Esophagus squamous epithelium (tissue), 5 donors: ENCODE results near the gene PEAK1. TPM values are rescaled to one million over a fixed set of nuclear protein-coding genes. Genes with fewer than 3 reads are reported as not detected.

Experiments
- DNase-seq: peaks from one replicate; lab custom pipeline; 2025; lab: John Stamatoyannopoulos, UW
- H3K27ac ChIP-seq, 4 donors: fragments of 200-600 bp; sonication (generic); one replicate each; pipeline ENCODE4 v1.5.1; 2016 to 2019; ENCODE audit warnings: mild to moderate bottlenecking in 1 of 4
- H3K27me3 ChIP-seq, 4 donors: fragments of 200-600 bp; sonication (generic); 1 replicate in 3 of 4; 2 replicates in 1 of 4; pipeline versions ENCODE4 v1.5.1 to v1.6.0; 2017 to 2021; ENCODE audit warnings: antibody characterized with exemption in 1 of 4
- H3K36me3 ChIP-seq, 3 donors: fragments of 200-600 bp; sonication (generic); one replicate each; pipeline ENCODE4 v1.5.1; 2016 to 2019
- H3K4me1 ChIP-seq, 3 donors: fragments of 200-600 bp; sonication (generic); one replicate each; pipeline ENCODE4 v1.5.1; 2017 to 2019
- H3K4me3 ChIP-seq, 4 donors: fragments of 200-600 bp; sonication (generic); 1 replicate in 3 of 4; 2 replicates in 1 of 4; pipeline ENCODE4 v1.5.1; 2016 to 2019; ENCODE audit warnings: mild to moderate bottlenecking in 2 of 4, moderate library complexity in 1 of 4
- H3K9me3 ChIP-seq, 3 donors: fragments of 200-600 bp; sonication (generic); one replicate each; pipeline ENCODE4 v1.5.1; 2016 to 2019
- POLR2A ChIP-seq, 4 donors: fragments of 450-650 bp; IDR thresholded peaks; one replicate each; pipeline ENCODE4 v1.6.1; 2017; ENCODE audit warnings: antibody characterized with exemption in 4 of 4, mild to moderate bottlenecking in 4 of 4, moderate library complexity in 3 of 4
- WGBS, 2 donors: methylation state at CpG; one replicate each; pipeline ENCODE4 v1.1.5; 2018; 5-methylcytosine and 5-hydroxymethylcytosine counted together
- intact Hi-C: fragments of 100-400 bp; cut with DNase I; formaldehyde crosslinking; loops from one replicate; pipeline ENCODE4 v1.15.0; 2022
- total RNA-seq, 4 donors: library from RNA; depleted of rRNA; stranded (reverse); fragments of >200 nt; gene quantifications; one replicate each; pipeline ENCODE4 v1.1.0, GENCODE V29; 2016
- TF ChIP-seq, protein P1 (sequence below), 6 experiments: fragments of 450-650 bp in 4 of 6; fragments of 200-600 bp in 2 of 6; sonication (generic) in 2 of 6; IDR thresholded peaks; one replicate each; pipeline ENCODE4 v1.5.1; 2016 to 2019; ENCODE audit warnings: antibody characterized with exemption in 6 of 6, mild to moderate bottlenecking in 4 of 6, moderate library complexity in 4 of 6
- donor health status: DM: yes; HTN: yes; CAD: no.

Gene PEAK1
- total RNA-seq, 4 donors from 2014 or later, result 8.6 to 47.3 (median 14.0) TPM

DNA sequence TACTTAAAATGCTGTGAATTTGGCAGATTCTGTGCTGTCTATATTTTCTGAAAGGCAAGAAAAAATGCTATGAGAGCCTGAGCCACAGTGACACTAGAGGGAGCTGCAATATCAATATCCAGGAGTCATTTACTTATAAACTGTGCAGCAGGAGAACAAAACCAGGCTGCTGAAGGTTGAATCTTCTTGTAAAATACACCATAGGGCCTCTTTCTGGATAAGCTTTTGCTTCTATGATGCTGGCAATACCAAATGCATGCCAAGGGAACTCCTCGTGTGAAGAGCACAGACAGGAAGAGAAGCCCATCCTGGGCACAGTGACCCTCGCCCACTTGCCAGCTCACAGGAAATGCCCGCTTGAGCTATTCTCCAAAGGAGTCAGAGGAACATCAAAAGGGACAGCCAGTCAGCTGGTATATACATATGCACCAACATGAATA, 301.0 kb downstream of the PEAK1 start:
- Histone ChIP-seq H3K27me3 (no peaks in the 10 kb centered on the region), H3K4me1 (peaks cover 0 to 10% (median 0%) of the 10 kb centered on the region in 3 donors), H3K4me3 (no peak overlapping the region), H3K36me3 (peaks cover 0 to 11% (median 10%) of the 10 kb centered on the region in 3 donors), H3K27ac (no peak overlapping the region), H3K9me3 (no peaks in the 10 kb centered on the region)
- DNase-seq, result no peak
- intact Hi-C loops, result loop anchor here (10.0 kb wide), 1 partner anchor 386 kb away; no protein-coding TSS in a partner anchor
- WGBS, 2 donors, result 41 to 56% methylated on average over 3 of the region's 3 CpGs
- TF ChIP-seq, protein P1, sequence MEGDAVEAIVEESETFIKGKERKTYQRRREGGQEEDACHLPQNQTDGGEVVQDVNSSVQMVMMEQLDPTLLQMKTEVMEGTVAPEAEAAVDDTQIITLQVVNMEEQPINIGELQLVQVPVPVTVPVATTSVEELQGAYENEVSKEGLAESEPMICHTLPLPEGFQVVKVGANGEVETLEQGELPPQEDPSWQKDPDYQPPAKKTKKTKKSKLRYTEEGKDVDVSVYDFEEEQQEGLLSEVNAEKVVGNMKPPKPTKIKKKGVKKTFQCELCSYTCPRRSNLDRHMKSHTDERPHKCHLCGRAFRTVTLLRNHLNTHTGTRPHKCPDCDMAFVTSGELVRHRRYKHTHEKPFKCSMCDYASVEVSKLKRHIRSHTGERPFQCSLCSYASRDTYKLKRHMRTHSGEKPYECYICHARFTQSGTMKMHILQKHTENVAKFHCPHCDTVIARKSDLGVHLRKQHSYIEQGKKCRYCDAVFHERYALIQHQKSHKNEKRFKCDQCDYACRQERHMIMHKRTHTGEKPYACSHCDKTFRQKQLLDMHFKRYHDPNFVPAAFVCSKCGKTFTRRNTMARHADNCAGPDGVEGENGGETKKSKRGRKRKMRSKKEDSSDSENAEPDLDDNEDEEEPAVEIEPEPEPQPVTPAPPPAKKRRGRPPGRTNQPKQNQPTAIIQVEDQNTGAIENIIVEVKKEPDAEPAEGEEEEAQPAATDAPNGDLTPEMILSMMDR (IDR thresholded peaks at IDR 0.05), result peak; percentile 50 to 74 (median 62)
- TF ChIP-seq POLR2A (IDR thresholded peaks at IDR 0.05), result no peak

DNA sequence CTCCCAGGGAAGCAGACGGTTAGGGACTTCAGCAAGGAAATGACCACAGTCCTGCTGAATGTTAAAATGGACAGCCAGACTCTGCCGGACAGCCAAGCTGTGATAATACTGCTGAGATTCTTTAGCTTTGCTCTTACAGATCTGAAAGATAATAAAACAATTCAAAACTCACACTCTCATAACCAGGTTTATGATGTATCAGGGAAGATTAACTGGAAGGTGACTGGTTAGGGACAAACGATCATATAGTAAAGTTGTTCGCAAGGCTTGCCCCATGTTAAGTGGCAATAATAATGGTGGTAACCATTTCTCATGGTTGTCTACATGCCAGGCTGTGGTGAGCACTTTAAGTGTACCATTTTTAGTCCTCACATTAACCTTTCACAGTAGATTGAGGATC, 304.7 kb downstream of the PEAK1 start:
- no peak for DNase-seq
- Histone ChIP-seq H3K27ac (no peak overlapping the region), H3K9me3 (no peaks in the 10 kb centered on the region), H3K4me3 (no peak overlapping the region), H3K27me3 (no peaks in the 10 kb centered on the region), H3K36me3 (peaks cover 0 to 18% (median 10%) of the 10 kb centered on the region in 3 donors), H3K4me1 (peaks cover 0 to 9% (median 0%) of the 10 kb centered on the region in 3 donors)
- 88 to 90% methylated on average over 4 of the region's 4 CpGs for WGBS, 2 donors
- TF ChIP-seq, protein P1 (IDR thresholded peaks at IDR 0.05), result no peak
- TF ChIP-seq POLR2A (IDR thresholded peaks at IDR 0.05), result no peak
- intact Hi-C loops, result loop anchor here (10.0 kb wide), 1 partner anchor 390 kb away; no protein-coding TSS in a partner anchor

- intact Hi-C loops, result loop anchor here (10.0 kb wide), 1 partner anchor 392 kb away; no protein-coding TSS in a partner anchor
- 58 to 100% methylated on average over 1 to 2 of the region's 2 CpGs for WGBS, 2 donors
- H3K27me3 ChIP-seq, result no peaks in the 10 kb centered on the region
These were observed 306.9 kb downstream of the PEAK1 start for GRCh38 chr15:77112838-77113504.

GRCh38 chr15:77111789-77112188, 308.1 kb downstream of the PEAK1 start:
- H3K4me1 ChIP-seq, result peaks cover 0 to 14% (median 4%) of the 10 kb centered on the region in 3 donors
- H3K27me3 ChIP-seq, result no peaks in the 10 kb centered on the region
- no peak overlapping the region for H3K4me3 ChIP-seq
- H3K27ac ChIP-seq, result no peak overlapping the region
- DNase-seq, result no peak
- H3K36me3 ChIP-seq, result peaks cover 0 to 18% (median 10%) of the 10 kb centered on the region in 3 donors
- H3K9me3 ChIP-seq, result no peaks in the 10 kb centered on the region
- WGBS, 2 donors, result 81 to 92% methylated on average over 3 of the region's 3 CpGs
- TF ChIP-seq, protein P1 (IDR thresholded peaks at IDR 0.05), result no peak
- no peak for TF ChIP-seq POLR2A (IDR thresholded peaks at IDR 0.05)
- intact Hi-C loops, result loop anchor here (10.0 kb wide), 1 partner anchor 393 kb away; no protein-coding TSS in a partner anchor

More at GRCh38 chr15:77112838-77113504, 306.9 kb downstream of the PEAK1 start:
- TF ChIP-seq, protein P1 (IDR thresholded peaks at IDR 0.05), result no peak
- TF ChIP-seq POLR2A (IDR thresholded peaks at IDR 0.05), result no peak
- Histone ChIP-seq H3K27ac (no peak overlapping the region), H3K36me3 (peaks cover 0 to 18% (median 10%) of the 10 kb centered on the region in 3 donors), H3K9me3 (no peaks in the 10 kb centered on the region), H3K4me1 (peaks cover 0 to 2% (median 0%) of the 10 kb centered on the region in 3 donors), H3K4me3 (no peak overlapping the region)
- no peak for DNase-seq
